GM12891 (cell line): Measurements from ENCODE around the gene RHBDL1.

Experiments
- POLR2A ChIP-seq: IDR thresholded peaks from 2 replicates; pipeline ENCODE4 v1.6.1; 2011; ENCODE audit warnings: low read depth, low read length, control low read depth
- POLR2AphosphoS5 ChIP-seq: IDR thresholded peaks from 2 replicates; pipeline ENCODE4 v1.6.1; 2011; ENCODE audit warnings: low read depth, low read length, control low read depth
- SPI1 ChIP-seq: IDR thresholded peaks from 2 replicates; pipeline ENCODE4 v1.6.1; 2011; ENCODE audit warnings: low read depth, low read length, control low read depth
- TAF1 ChIP-seq: IDR thresholded peaks from 2 replicates; pipeline ENCODE4 v1.6.1; 2011; ENCODE audit warnings: low read depth, low read length, control low read depth

DNA sequence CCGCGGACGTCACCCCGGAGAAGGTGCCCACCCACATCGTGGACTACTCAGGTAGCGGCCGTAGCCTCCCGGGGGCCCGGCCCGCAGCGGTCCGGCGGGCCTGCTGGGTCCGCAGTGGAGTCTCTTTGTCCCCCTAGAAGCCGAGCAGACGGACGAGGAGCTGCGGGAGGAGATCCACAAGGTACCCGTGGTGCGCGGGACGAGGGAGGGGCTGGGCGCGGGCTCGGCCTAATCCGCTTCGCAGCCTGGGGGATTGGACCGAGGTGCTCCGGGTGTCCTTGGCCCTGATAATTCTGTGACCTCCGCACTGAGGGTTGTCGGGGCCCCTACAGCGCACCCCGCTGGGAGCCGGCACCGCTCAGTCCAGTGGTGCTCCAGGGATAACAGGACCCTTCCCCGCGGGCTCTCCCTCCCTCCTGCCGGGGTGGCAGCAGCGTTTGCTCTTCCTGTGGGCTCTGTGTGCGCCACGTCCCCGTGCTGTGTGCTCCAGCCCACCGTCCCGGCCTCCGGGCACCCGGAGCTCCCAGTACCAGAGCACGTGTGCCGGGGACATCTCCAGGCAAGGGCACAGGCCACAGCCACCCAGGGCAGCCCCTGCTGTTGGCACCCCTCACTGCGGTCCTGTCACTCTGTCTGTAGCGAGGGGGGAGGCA is 6.8 kb upstream of the RHBDL1 start:
- TF ChIP-seq POLR2AphosphoS5 (no peak), POLR2A (no peak), TAF1 (no peak), SPI1 (no peak)
